Panc1 (cell line): ENCODE measurements around the gene MBTPS1.

ENCODE experiments used
- POLR2AphosphoS5 ChIP-seq: IDR thresholded peaks from 2 replicates; pipeline ENCODE4 v1.6.1; 2012; ENCODE audit warnings: mild to moderate bottlenecking, low read depth, low read length, moderate library complexity
- TCF7L2 ChIP-seq: IDR thresholded peaks from 2 replicates; pipeline ENCODE4 v1.6.1; 2011; ENCODE audit warnings: mild to moderate bottlenecking, low read depth, low read length, inconsistent platforms
- TF ChIP-seq, protein P1 (sequence below): fragments of 450-650 bp; IDR thresholded peaks from 2 replicates; pipeline ENCODE4 v1.5.1; 2017; ENCODE audit warnings: mild to moderate bottlenecking

DNA sequence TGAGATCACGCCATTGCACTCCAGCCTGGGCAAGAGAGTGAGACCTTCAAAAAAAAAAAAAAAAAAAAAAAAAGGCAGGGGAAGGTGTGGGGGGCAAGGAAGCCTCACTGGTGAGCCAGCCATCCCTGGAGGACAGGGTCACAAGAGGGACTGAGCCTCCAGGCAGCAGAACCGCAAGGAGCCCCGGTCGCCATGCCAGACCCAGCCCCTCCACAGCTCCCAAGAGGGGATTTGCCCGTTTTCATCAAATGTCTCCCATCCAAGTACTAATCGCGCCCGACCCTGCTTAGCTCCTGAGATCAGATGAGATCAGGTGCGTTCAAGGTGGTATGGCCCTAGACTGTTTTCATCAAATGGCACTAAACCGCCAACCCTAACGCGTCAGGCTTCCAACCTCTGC, 77.0 kb downstream of the MBTPS1 start:
- TF ChIP-seq POLR2AphosphoS5, result no peak
- TF ChIP-seq, protein P1, sequence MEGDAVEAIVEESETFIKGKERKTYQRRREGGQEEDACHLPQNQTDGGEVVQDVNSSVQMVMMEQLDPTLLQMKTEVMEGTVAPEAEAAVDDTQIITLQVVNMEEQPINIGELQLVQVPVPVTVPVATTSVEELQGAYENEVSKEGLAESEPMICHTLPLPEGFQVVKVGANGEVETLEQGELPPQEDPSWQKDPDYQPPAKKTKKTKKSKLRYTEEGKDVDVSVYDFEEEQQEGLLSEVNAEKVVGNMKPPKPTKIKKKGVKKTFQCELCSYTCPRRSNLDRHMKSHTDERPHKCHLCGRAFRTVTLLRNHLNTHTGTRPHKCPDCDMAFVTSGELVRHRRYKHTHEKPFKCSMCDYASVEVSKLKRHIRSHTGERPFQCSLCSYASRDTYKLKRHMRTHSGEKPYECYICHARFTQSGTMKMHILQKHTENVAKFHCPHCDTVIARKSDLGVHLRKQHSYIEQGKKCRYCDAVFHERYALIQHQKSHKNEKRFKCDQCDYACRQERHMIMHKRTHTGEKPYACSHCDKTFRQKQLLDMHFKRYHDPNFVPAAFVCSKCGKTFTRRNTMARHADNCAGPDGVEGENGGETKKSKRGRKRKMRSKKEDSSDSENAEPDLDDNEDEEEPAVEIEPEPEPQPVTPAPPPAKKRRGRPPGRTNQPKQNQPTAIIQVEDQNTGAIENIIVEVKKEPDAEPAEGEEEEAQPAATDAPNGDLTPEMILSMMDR, result no peak
- no peak for TF ChIP-seq TCF7L2
